Lower lobe of right lung (tissue), 2 donors: ENCODE measurements around the gene ZNF362. TPM values are rescaled to one million over a fixed set of nuclear protein-coding genes. Genes with fewer than 3 reads are reported as not detected.

Source experiments
- ATAC-seq, 2 donors: fragments of 200-7000 bp; cut with Tn5 transposase; one replicate each; pipeline ENCODE4 v1.9.1; 2020 to 2022; ENCODE audit warnings: mild to moderate bottlenecking in 2 of 2, moderate library complexity in 2 of 2
- DNase-seq: peaks from one replicate; pipeline ENCODE4 v3.0.0-alpha.2; 2020
- H3K27ac ChIP-seq: fragments of 200-600 bp; one replicate; pipeline ENCODE4 v1.8.0; 2022
- H3K27me3 ChIP-seq: fragments of 200-600 bp; one replicate; pipeline ENCODE4 v1.8.0; 2022; ENCODE audit warnings: low read depth
- H3K36me3 ChIP-seq: fragments of 200-600 bp; one replicate; pipeline ENCODE4 v1.8.0; 2022; ENCODE audit warnings: mild to moderate bottlenecking
- H3K4me1 ChIP-seq: fragments of 200-600 bp; one replicate; pipeline ENCODE4 v1.8.0; 2022
- H3K4me3 ChIP-seq: fragments of 200-600 bp; one replicate; pipeline ENCODE4 v1.8.0; 2022; ENCODE audit warnings: mild to moderate bottlenecking
- H3K9me3 ChIP-seq: fragments of 200-600 bp; one replicate; pipeline ENCODE4 v1.8.0; 2022
- CTCF ChIP-seq: fragments of 200-600 bp; IDR thresholded peaks from one replicate; pipeline ENCODE4 v1.8.0; 2022; ENCODE audit warnings: antibody characterized with exemption, mild to moderate bottlenecking
- intact Hi-C: fragments of 100-400 bp; cut with DNase I; formaldehyde crosslinking; loops from one replicate; pipeline ENCODE4 v1.11.0; 2022
- total RNA-seq: library from RNA; stranded (reverse); fragmentation: NEBNext Ultra II Directional; extraction: Animal tissue kit (Norgen Biotek cat#: 25700); gene quantifications from one replicate; pipeline ENCODE4 v1.2.1, GENCODE V29; 2021
- donor health status: DM: no; HTN: yes; CAD: no; lungs with severe emphysema.

ZNF362 gene
- total RNA-seq, 1 donor from 2014 or later: 30.7 TPM

DNA sequence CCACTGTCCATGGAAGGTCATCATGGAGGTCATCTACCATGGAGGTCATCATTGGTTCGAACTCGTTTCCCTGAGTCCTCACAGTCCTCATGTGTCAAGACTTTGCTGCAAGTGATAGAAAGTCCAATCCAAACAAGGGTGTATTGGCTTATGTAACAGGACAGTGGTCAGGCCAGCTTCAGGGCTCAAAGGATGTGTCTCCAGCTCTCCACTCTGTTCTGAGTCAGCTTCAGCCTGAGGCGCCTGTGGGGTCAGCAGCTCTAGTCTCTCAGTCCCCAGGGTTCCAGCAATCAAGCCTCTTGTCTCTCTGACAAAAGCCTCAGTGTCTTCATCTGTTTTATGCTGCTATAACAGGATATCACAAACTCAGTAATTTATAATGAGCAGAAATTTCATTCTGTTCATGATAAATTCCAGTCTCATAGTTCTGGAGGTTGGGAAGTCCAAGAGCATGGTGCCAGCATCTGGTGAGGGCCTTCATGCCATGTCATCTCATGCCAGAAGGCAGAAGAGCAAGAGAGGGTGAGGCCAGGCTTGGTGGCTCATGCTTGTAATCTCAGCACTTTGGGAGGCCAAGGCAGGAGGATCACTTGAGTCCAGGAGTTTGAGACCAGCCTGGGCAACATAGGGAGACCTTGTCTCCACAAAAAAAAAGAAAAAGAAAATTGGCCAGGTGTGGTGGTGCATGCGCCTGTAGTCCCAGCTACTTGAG lies 45.1 kb downstream of the ZNF362 start:
- Histone ChIP-seq H3K27ac (peak overlapping the region; percentile 18), H3K4me3 (no peak overlapping the region), H3K27me3 (peaks cover 6% of the 10 kb centered on the region), H3K4me1 (peaks cover 29% of the 10 kb centered on the region), H3K9me3 (no peaks in the 10 kb centered on the region), H3K36me3 (peaks cover 22% of the 10 kb centered on the region)
- no peak for ATAC-seq
- intact Hi-C loops: no loop called here
- no peak for DNase-seq
- TF ChIP-seq CTCF: no peak

DNA sequence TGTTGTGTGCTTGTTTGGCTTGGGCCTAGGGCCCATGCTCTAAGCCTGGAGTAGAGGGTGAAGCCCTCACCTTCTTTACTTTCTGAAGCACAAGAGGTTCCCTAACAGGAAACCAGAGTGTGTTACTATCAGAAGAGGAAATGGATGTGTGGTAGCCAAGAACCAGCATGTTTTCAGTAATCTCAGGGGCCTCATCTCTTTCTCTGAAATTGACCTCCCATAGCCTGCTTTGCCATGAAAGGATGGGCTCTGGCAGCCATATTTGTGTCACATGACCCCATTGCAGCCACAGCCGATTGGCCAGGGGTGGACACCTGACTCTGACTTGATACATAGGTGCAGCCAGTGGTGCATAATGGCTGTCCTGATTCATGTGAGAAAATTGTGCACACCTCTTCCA lies 46.0 kb downstream of the ZNF362 start:
- no peak for TF ChIP-seq CTCF
- H3K9me3 ChIP-seq: no peaks in the 10 kb centered on the region
- ATAC-seq (no peak), DNase-seq (no peak)
- intact Hi-C loops: no loop called here
- H3K36me3 ChIP-seq: peaks cover 13% of the 10 kb centered on the region
- peaks cover 37% of the 10 kb centered on the region for H3K4me1 ChIP-seq
- no peak overlapping the region for H3K27ac ChIP-seq
- no peak overlapping the region for H3K4me3 ChIP-seq
- H3K27me3 ChIP-seq: peaks cover 14% of the 10 kb centered on the region

DNA sequence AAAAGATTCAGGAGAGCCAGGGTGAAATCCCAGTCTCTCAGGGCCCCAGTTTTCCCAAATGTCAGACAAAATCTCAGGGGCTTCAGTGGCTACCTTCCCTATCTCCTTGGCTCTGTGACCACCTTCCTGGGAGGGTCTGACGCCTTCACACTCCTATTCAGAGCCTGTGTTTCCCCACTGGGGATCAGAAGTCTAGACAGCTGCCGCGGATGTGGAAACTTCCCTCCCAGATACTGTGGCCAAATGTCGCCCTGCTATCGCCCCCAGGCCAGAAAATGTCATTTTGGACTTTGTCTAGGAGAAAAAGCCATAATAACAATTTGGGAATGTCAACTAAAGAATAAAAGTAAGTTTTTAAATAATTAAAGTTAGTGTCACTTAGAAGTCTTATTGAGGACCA lies 48.7 kb downstream of the ZNF362 start:
- Histone ChIP-seq H3K36me3 (no peaks in the 10 kb centered on the region), H3K9me3 (no peaks in the 10 kb centered on the region), H3K27ac (no peak overlapping the region), H3K27me3 (peaks cover 14% of the 10 kb centered on the region), H3K4me3 (no peak overlapping the region), H3K4me1 (peaks cover 28% of the 10 kb centered on the region)
- DNase-seq: no peak
- TF ChIP-seq CTCF: no peak
- no peak for ATAC-seq
- intact Hi-C loops: no loop called here

DNA sequence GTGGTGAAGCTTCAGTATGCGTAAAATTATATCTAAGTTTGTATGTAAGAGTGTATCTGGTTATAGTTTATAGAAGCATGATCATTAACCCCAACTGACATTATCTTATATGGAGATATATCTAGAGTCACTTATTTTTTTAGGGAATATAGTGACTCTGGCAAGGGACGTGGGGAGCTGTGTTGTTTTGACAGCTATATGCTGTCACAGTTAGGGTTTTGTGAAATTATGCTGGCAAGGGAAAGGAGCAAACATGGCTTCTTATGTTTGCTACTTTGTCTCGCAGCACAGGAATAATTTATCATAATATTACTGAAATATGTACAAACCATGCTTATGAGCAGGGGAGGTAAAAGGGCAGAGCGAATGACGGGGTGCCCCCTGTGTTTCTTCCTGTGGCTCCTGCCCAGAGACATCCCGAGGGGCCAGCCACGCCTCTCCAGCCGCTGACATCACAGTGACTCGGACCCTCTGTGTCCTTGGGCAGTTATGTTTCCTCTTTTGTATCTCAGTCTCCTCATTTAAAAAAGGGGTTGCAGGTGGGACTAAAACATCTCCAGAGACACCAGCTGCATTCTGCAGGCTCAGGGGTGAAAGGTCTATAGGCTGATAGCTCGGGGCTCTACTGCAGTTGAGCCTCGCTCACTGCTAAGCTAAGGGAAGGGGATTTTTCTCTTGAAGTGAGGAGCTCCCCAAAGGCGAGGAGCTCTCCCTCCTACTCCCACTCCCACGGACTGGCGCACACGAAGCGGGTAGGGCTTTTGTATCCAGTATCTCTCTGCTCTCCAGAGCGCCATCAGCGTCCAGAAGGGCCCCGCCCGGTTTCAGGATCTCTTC lies 49.7 kb downstream of the ZNF362 start:
- H3K27ac ChIP-seq: no peak overlapping the region
- peak overlapping the region; percentile 43 for H3K4me3 ChIP-seq
- H3K9me3 ChIP-seq: no peaks in the 10 kb centered on the region
- H3K27me3 ChIP-seq: peaks cover 14% of the 10 kb centered on the region
- intact Hi-C loops: no loop called here
- peaks cover 24% of the 10 kb centered on the region for H3K4me1 ChIP-seq
- H3K36me3 ChIP-seq: no peaks in the 10 kb centered on the region
- ATAC-seq: peak in 1 of 2 donors; percentile 19
- no peak for DNase-seq
- no peak for TF ChIP-seq CTCF

GRCh38 chr1:33306653-33307493 lies 50.6 kb downstream of the ZNF362 start:
- H3K36me3 ChIP-seq: no peaks in the 10 kb centered on the region
- peaks cover 18% of the 10 kb centered on the region for H3K4me1 ChIP-seq
- peak; percentile 74 to 76 for ATAC-seq
- no peak overlapping the region for H3K27ac ChIP-seq
- peak; percentile 73 for DNase-seq
- H3K4me3 ChIP-seq: peak overlapping the region; percentile 43
- no peak for TF ChIP-seq CTCF
- H3K27me3 ChIP-seq: peaks cover 14% of the 10 kb centered on the region
- intact Hi-C loops: no loop called here
- H3K9me3 ChIP-seq: no peaks in the 10 kb centered on the region
